ENCODE data around the gene RFTN1.

RFTN1 gene

DNA sequence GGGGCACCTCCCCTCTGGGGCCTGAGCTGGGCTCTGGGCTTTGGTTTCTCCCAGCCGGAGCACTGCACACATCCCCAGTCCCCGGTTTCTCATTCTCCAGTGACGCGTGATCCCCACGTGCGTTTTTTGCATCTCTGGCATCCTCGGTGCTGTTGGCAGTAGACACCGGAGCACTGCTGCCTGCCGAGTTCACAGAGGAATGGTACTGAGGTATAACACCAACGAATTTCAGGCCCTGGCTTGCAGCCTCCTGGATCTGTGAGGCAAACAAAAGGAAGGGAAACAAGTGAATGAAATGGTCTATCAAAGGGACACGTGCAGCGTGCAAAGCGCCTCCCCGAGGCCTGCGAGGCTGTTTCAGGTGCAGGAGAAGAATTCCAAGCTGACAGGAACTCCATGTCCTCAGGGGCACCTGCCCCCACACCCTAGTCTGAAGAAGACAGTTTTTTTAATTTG lies 135.6 kb downstream of the RFTN1 start:
- DNase-seq (ENCODE audit: low read depth in 2 of 2): no peak

- no peak for DNase-seq (ENCODE audit: low read depth in 2 of 2)
Observed at GRCh38 chr3:16377196-16377595, 136.3 kb downstream of the RFTN1 start.

GRCh38 chr3:16375891-16376290 lies 137.6 kb downstream of the RFTN1 start:
- DNase-seq (ENCODE audit: low read depth in 2 of 2): no peak

DNA sequence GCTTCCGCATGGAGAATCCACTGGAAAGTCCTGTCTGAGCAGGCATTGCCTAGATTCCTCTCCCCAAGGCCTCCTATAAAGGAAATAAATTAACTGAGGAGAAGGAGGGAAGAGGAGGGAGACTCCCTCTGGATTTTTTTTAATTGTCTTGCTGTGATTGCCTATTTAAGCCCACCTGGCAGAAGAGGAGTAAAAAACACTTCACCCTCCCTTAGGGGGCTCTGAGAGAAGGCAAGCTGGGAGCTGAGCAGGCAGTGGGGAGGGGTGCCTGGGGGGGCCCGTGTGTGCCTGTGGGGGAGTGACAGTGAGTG lies 138.6 kb downstream of the RFTN1 start:
- no peak for DNase-seq (ENCODE audit: low read depth in 2 of 2)

DNA sequence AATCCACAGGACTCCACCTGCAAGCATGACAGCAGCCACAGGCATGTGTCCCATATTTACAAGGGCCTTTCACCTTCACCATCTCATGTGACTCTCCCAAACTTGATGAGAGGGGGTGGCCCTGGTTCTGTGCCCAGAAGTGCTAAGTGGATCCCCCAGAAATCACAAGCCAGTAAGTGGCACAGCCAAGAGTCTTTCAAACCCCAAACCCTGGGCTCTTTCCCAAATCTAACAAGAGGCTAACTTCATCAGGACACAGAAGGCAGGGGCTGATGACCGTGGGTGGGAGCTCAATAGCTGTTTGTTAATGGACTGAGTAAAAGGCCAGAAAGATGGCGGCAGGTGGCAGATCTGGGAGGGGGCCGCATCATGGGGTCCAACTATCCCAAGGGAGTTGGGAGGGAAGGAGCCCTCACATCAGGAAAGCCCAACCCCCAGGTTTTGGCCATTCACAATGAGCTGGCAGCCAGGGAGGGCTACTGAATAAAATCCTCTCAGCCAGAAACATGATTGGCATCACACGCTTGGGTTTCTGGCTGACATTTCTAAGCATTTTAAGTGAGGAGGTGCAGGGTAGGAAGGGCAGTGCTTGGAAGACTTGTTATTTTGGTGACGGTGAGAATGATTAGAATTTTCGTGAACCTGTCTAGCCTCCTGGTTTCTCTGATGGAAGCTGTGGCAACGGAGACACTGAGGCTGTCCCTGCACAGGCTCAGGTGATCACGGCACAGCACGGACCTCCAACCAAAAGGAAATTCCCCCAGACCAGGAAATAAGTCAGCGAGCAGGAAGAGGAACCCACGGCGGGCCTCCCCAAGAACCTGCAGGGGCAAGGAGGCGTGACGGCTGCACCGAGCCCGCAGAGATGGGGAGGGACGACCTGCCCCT lies 139.2 kb downstream of the RFTN1 start:
- no peak for DNase-seq (ENCODE audit: low read depth in 2 of 2)

GRCh38 chr3:16373341-16373946 lies 140.1 kb downstream of the RFTN1 start:
- no peak for DNase-seq (ENCODE audit: low read depth in 2 of 2)

DNA sequence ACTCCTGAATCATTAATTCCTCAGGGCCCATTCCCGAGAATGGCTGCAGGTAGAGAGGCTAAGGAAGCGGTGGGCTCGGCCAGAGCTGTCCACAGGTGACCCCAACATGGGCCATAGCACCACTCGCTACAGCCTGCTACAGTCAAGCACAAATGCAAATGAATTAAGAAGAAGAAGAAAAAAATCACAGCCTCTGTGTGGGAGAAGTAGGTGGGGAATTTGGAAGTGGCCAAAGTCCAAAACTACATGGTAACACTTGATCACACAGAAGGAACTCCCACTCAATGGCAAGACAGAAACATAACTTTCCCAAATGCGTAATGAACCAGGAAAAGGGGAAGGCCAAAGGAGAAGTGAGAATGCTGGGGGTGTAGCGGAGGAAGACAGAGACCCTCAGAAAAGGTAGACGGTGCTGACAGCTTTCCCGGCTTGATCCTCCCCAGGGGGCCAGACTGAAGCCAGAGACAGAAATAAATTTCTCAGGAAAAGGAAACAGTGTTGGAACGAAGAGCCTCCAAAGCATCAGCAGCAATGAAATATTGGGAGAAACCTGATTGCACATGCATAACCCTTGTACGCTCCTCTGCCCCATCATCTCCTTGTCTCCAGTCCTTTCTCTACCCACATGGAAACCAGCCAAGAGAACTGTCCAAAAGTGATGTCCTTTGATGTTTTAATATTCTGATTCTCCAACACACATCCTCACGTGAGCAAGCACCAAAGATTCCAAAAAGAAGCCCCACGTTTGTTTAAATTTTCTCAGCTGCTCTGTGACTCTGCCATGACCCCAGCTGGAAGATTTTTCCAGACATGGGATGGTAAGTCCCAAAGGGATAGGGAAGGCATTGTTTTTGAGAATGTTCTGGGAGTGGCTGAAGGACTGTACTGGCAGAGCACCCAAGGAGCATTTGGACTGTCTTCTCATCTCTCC lies 140.9 kb downstream of the RFTN1 start:
- no peak for DNase-seq (ENCODE audit: low read depth in 2 of 2)

DNA sequence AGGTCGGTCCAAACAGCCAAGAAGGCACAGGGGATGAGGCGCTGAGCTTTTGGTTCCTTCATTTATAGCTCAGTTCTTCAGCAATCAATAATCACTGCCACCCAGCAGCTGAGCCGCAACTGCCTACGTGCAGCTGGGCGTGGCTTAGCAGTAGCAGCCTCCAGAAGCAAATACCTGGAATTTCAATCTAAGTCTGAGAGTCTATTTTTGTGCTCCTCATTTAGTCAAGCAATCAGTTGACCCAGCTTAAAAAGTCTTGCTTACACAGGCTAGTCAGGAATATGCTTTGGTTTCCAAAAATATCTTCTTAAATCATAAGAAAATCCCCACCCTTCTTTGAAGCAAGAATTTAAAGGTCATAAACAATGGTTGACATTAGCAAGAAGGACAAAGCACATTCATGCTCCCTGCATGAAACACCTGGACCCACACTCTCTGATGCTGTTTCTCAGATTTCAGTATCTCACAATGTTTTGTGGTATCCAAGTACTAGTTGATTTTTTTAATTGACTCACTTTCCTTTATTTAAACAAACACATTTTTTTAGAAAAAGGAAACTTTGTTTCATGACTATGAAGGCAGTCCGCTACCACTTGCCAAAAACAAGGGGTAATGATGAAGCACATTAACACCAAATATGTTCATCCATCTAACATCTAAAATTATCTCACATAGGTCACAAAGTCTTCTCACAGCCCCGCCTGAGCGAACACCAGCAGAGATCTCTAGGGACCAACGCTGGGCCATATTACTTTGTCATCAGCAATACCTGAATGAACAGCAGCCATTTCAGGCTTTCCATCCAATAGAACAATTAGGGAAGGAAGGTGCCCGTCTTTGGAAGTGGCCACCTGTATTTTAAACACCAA lies 142.4 kb downstream of the RFTN1 start:
- no peak for DNase-seq (ENCODE audit: low read depth in 2 of 2)

DNA sequence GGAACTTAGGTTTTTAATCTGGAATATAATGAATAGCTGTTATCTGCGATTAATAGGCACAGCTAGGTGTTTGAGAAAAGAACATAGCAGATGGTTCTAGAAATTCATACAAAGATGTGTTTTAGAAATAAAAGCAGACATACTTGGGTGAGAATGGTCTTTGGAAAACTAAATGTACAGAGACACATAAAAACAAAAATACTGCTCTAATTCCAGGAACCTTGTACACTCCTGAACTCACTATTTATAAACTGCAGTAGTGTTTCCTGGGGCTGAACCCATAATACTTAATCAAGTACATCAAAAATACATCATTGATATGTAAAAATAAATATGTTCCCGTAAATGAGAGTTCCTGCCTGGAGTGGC lies 143.0 kb downstream of the RFTN1 start:
- DNase-seq (ENCODE audit: low read depth in 2 of 2): no peak

DNA sequence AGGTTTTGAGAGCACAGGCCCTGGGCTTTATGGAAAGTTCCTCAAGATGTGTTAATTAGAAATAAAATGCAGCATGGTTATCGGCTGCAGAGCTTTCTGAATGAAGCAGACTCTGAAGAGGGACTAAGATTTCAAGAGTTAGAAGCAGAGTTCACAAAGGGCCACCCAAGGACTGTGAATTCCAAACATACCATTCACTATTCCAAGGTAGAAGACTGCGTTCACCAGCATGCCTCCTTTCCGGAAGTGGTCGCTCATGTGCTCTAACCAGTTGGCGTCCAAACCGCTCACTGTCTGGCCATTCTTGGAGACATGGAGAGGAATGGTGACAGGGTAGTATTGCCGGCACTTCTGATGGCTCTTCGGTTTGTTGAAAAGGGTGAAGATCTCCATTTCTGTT lies 143.6 kb downstream of the RFTN1 start:
- no peak for DNase-seq (ENCODE audit: low read depth in 2 of 2)

GRCh38 chr3:16369276-16369675 lies 144.2 kb downstream of the RFTN1 start:
- no peak for DNase-seq (ENCODE audit: low read depth in 2 of 2)

- DNase-seq (ENCODE audit: low read depth in 2 of 2): no peak
Observed at GRCh38 chr3:16366581-16366980, 146.9 kb downstream of the RFTN1 start.

- DNase-seq (ENCODE audit: low read depth in 2 of 2): no peak
Observed at GRCh38 chr3:16365491-16366128, 147.9 kb downstream of the RFTN1 start.

- DNase-seq (ENCODE audit: low read depth in 2 of 2): no peak
Observed at GRCh38 chr3:16364963-16365362, 148.5 kb downstream of the RFTN1 start.

GRCh38 chr3:16364323-16364722 lies 149.2 kb downstream of the RFTN1 start:
- no peak for DNase-seq (ENCODE audit: low read depth in 2 of 2)

DNA sequence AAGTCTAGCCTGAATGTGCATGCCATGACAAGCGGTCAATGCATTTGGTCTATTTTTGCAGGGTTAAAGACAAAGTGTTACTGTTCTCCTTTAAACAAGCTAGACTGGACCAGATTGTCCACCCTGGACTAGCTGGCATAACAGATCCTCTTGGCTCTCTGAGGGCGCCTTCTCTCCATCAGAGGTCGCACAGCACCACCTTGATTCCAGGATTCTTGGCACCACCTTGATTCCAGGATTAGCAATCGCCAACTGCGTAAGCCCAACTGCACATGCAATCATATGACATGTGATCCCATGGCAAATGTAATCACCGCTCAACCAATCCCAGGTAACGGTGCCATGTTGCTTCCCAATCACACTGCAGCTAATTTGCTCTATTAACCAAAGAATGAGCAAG lies 149.9 kb downstream of the RFTN1 start:
- no peak for DNase-seq (ENCODE audit: low read depth in 2 of 2)

DNA sequence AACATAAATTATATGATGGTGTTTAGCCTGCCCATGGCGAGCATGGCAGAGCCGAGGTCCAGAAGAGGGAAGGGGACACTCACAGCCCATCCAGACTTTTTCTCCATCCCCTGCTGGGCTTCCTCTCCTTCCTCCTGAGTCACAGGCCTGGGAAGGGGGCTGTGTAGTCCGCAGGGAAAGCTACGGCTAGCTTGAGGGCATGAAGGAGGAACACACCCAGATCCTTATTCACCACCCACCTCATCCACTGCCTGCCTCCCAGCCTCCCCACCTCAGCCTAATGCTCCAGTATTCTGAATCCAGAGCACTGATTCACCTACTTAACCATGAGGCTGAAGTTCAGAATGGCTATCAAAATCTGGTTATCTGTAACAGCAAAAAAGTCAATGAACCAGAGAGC lies 150.7 kb downstream of the RFTN1 start:
- DNase-seq (ENCODE audit: low read depth in 2 of 2): no peak

DNA sequence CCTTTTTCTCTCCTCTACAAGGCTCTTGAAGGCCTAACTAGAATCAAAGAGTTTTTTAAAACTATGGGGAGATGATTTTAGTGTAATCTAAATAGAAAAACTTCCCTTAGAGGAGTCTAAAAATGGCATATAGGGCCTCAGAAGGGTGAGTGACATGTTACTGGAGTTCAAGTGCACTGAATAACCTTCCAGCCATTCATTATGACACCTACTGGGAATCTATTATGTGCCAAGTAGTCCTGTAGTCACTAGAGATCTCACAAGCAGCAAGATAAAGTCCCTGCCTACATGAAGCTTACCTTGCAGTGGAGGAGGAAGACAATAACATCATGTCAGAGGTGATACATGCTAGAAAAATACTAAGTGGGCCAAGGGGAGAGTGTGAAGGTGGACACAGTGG lies 152.4 kb downstream of the RFTN1 start:
- no peak for DNase-seq (ENCODE audit: low read depth in 2 of 2)

- DNase-seq (ENCODE audit: low read depth in 2 of 2): no peak
Observed at GRCh38 chr3:16359331-16359730, 154.2 kb downstream of the RFTN1 start.

DNA sequence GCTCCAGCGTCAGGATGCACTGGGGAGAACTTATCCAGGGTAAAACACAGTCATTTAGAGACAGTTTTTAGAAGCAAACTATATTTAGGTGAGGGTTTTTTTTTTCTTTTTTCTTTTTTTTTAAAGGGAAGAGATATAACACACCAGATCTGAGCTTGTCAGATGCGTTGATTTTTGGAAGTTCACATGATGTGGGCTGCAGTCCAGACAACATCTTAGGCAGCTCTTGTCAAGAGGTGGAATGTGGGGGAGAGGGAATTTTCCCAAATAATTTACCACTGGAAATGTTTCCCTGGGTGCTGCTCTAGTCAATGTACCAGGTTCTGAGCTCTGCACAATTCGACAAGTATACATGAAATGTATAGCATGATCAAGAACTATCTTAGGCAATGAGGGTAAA lies 155.2 kb downstream of the RFTN1 start:
- DNase-seq (ENCODE audit: low read depth in 2 of 2): no peak

Data from stimulated activated CD8-positive, alpha-beta memory T cell treated with anti-CD3 and anti-CD28 coated beads, Interleukin-7, amount 100 ng/mL, for 1 hour (primary cell).